SU-DHL-6 (cell line): Measurements from ENCODE around the gene PPP2R3B.

ENCODE experiments used
- EZH2phosphoT487 ChIP-seq: fragments of 200-600 bp; sonication (generic), shearing (Covaris generic); conservative IDR thresholded peaks from 2 replicates; pipeline ENCODE4 v1.6.1; 2018; ENCODE audit warnings: mild to moderate bottlenecking, antibody characterized with exemption, low read length, moderate library complexity, mixed read lengths
- TF ChIP-seq, protein P1 (sequence below): fragments of 200-600 bp; sonication (generic); IDR thresholded peaks from one replicate; pipeline ENCODE4 v1.5.1; 2017; ENCODE audit warnings: antibody characterized with exemption, mild to moderate bottlenecking, low read length, moderate library complexity; ENCODE audit not compliant: insufficient read depth, poor library complexity, severe bottlenecking

GRCh38 chrX:387729-388128, 1.0 kb upstream of the PPP2R3B start:
- TF ChIP-seq, protein P1, sequence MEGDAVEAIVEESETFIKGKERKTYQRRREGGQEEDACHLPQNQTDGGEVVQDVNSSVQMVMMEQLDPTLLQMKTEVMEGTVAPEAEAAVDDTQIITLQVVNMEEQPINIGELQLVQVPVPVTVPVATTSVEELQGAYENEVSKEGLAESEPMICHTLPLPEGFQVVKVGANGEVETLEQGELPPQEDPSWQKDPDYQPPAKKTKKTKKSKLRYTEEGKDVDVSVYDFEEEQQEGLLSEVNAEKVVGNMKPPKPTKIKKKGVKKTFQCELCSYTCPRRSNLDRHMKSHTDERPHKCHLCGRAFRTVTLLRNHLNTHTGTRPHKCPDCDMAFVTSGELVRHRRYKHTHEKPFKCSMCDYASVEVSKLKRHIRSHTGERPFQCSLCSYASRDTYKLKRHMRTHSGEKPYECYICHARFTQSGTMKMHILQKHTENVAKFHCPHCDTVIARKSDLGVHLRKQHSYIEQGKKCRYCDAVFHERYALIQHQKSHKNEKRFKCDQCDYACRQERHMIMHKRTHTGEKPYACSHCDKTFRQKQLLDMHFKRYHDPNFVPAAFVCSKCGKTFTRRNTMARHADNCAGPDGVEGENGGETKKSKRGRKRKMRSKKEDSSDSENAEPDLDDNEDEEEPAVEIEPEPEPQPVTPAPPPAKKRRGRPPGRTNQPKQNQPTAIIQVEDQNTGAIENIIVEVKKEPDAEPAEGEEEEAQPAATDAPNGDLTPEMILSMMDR = no peak
- no peak for TF ChIP-seq EZH2phosphoT487
